Measurements from ENCODE around the gene CGNL1.

- no peak for TF ChIP-seq CTCF (IDR thresholded peaks at IDR 0.05)
- no peak for TF ChIP-seq POLR2A (IDR thresholded peaks at IDR 0.05)
Observed at GRCh38 chr15:57509965-57510364, 133.7 kb downstream of the CGNL1 start.

Data from lower leg skin (tissue), 3 donors.